GM12864 (cell line): ENCODE data around the gene AQP3.

Source experiments
- DNase-seq: peaks from one replicate; pipeline ENCODE4 v3.0.0-alpha.2; 2011; ENCODE audit warnings: low read depth
- H3K4me3 ChIP-seq: 2 replicates; pipeline ENCODE4 v1.5.1; 2011; ENCODE audit warnings: mild to moderate bottlenecking, low read depth, low read length, control low read depth
- TF ChIP-seq, protein P1 (sequence below): IDR thresholded peaks from 2 replicates; pipeline ENCODE4 v1.5.1; 2011; ENCODE audit warnings: low read depth, mild to moderate bottlenecking, moderate library complexity, low read length, control low read depth, inconsistent platforms; ENCODE audit errors: missing control alignments

Gene AQP3

DNA sequence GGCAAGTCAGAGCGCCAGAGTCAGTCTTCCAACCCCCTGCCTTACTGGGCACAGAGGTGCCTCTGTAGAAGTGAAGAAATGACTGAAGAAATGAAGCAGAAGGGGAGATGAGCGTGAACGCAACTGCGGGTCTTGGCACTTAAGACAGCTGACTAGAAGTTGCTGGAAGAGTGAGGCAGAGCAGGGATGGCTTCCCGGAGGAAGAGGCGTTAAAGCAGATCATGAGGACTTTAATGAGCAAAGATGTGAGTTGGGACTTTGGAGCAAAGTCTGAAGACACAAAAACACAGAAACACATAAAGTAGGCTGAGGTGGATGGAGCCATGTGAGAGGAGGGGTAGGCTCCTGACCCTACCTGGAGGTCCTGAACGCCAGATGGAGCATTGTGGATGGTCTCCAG, 7.2 kb downstream of the AQP3 start:
- TF ChIP-seq, protein P1, sequence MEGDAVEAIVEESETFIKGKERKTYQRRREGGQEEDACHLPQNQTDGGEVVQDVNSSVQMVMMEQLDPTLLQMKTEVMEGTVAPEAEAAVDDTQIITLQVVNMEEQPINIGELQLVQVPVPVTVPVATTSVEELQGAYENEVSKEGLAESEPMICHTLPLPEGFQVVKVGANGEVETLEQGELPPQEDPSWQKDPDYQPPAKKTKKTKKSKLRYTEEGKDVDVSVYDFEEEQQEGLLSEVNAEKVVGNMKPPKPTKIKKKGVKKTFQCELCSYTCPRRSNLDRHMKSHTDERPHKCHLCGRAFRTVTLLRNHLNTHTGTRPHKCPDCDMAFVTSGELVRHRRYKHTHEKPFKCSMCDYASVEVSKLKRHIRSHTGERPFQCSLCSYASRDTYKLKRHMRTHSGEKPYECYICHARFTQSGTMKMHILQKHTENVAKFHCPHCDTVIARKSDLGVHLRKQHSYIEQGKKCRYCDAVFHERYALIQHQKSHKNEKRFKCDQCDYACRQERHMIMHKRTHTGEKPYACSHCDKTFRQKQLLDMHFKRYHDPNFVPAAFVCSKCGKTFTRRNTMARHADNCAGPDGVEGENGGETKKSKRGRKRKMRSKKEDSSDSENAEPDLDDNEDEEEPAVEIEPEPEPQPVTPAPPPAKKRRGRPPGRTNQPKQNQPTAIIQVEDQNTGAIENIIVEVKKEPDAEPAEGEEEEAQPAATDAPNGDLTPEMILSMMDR: no peak
- H3K4me3 ChIP-seq: no peak overlapping the region
- no peak for DNase-seq

- no peak for DNase-seq
- TF ChIP-seq, protein P1: no peak
- no peak overlapping the region for H3K4me3 ChIP-seq
Measured at GRCh38 chr9:33439731-33440130, 7.7 kb downstream of the AQP3 start.

DNA sequence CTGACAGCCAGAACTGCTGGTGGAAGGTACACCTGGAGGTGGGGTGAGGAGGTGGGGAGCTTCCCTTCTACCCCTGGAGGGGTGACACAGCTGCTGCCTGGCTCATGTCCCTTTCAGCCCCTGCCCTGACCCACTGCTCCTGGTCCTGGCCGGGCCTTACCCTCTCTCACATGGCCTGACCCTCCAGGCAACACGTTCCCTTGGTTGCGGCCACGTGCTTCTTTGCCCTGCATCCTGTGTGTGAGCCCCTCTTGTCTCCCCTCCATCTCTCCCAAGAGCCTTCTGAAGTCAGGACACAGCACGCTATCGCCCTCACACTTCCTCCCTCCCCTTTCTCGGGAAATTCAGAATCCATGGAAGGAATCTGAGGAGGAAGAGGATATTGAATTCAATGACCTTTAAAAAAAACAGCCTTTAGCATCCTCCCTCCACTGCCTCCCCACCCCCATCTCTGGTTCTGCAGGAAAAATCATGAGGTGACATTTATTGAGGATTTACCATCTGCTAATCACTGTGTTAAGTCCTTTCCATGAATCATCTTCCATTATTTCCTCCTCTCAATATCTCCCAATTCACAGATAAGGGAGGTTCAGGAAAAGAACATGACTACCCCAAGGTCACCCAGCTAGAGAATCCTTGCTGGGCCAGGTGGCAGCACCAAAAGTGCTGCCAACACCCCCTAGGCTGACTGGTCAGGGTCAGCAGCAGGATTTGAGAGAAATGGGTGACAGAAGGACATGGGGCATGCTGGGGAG, 8.3 kb downstream of the AQP3 start:
- H3K4me3 ChIP-seq: no peak overlapping the region
- TF ChIP-seq, protein P1: no peak
- DNase-seq: no peak

DNA sequence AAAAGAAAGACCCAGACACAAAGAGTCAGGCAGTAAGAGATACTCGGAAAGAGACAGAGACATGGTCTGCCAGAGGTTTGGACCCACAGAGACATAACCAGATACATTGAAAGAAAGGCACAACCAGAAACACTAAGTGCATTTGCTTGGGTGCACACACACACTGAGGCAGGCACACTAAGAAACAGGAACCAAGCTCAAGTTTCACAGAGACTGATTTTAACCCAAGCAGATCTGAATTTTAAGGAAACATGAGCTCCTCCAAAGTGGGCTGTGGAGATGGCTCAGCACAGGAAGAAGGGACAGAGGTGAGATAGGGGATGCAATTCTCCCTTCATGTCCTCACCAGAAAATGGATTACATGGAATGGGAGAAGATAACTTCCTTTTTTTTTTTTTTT, 9.5 kb downstream of the AQP3 start:
- no peak overlapping the region for H3K4me3 ChIP-seq
- TF ChIP-seq, protein P1: no peak
- no peak for DNase-seq

DNA sequence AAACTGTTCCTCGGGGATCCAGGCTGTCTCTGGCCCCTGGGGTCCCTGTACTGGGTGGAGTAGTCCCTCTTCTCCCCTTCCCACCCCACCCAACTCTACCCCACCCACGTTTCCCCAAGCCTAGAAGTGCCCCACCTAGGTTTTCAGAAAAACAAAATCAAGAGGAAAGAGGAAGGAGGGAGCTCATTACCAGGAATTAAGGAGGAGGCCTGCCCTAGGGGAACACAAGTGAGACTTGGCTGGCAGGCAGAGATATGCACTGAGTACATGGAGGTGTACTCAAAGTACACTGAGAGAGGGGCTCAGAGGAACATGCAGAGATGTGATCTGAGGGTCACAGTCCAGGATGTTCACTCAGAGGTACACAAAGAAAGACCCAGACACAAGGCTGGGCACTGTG, 10.2 kb downstream of the AQP3 start:
- no peak for DNase-seq
- TF ChIP-seq, protein P1: no peak
- no peak overlapping the region for H3K4me3 ChIP-seq

- no peak overlapping the region for H3K4me3 ChIP-seq
- TF ChIP-seq, protein P1: no peak
- no peak for DNase-seq
Measured at GRCh38 chr9:33436445-33436844, 10.9 kb downstream of the AQP3 start.

- TF ChIP-seq, protein P1: no peak
- no peak overlapping the region for H3K4me3 ChIP-seq
Measured at GRCh38 chr9:33435821-33436277, 11.5 kb downstream of the AQP3 start.

More at GRCh38 chr9:33435821-33436277, 11.5 kb downstream of the AQP3 start:
- DNase-seq: no peak
